ENCODE measurements around the gene C13orf46. TPM values are rescaled to one million over a fixed set of nuclear protein-coding genes. Genes with fewer than 3 reads are reported as not detected.

The C13orf46 gene
- total RNA-seq, 1 experiment from 2014 or later, result not detected

GRCh38 chr13:113997845-113998751 is 24.2 kb upstream of the C13orf46 start:
- Histone ChIP-seq H3K4me3 (ENCODE audit: low read depth, low read length) (no peak overlapping the region), H3K9me3 (no peaks in the 10 kb centered on the region), H3K4me1 (no peaks in the 10 kb centered on the region), H3K27me3 (replicated peaks; ENCODE audit: control insufficient read depth, insufficient read depth, low read length) (no peaks in the 10 kb centered on the region), H3K36me3 (ENCODE audit: control insufficient read depth, insufficient read depth, low read length) (no peaks in the 10 kb centered on the region)
- peaks cover 2% of the 10 kb centered on the region for H3K27me3 Mint-ChIP-seq (ENCODE audit: insufficient read depth, unreplicated experiment)
- DNase-seq, result no peak
- H3K36me3 Mint-ChIP-seq (ENCODE audit: insufficient read depth, unreplicated experiment), result no peaks in the 10 kb centered on the region
- ChIA-PET POLR2A (no interaction called here), CTCF (no interaction called here)
- no peaks in the 10 kb centered on the region for H3K4me1 Mint-ChIP-seq (ENCODE audit: low read depth, unreplicated experiment)
- intact Hi-C loops (cut with micrococcal nuclease; ENCODE audit: unreplicated experiment), result no loop called here
- no peak overlapping the region for H3K4me3 Mint-ChIP-seq (ENCODE audit: unreplicated experiment)
- TF ChIP-seq CTCF (IDR thresholded peaks at IDR 0.05; ENCODE audit: insufficient read depth in 1 of 2, low read depth in 1 of 2, low read length in 1 of 2, severe bottlenecking in 1 of 2, unreplicated experiment in 1 of 2), result no peak
- no TSS peak for BruUV-seq (replicated peaks)
- no peak overlapping the region for H3K27ac Mint-ChIP-seq (ENCODE audit: unreplicated experiment)
- H3K9me3 Mint-ChIP-seq (ENCODE audit: unreplicated experiment), result no peaks in the 10 kb centered on the region

GRCh38 chr13:113996912-113997745 is 23.3 kb upstream of the C13orf46 start:
- no TSS peak for BruUV-seq (replicated peaks)
- ChIA-PET CTCF (no interaction called here), POLR2A (no interaction called here)
- Mint-ChIP-seq H3K27ac (ENCODE audit: unreplicated experiment) (no peak overlapping the region), H3K9me3 (ENCODE audit: unreplicated experiment) (peaks cover 3% of the 10 kb centered on the region), H3K4me3 (ENCODE audit: unreplicated experiment) (no peak overlapping the region), H3K36me3 (ENCODE audit: insufficient read depth, unreplicated experiment) (no peaks in the 10 kb centered on the region), H3K27me3 (ENCODE audit: insufficient read depth, unreplicated experiment) (peaks cover 2% of the 10 kb centered on the region), H3K4me1 (ENCODE audit: low read depth, unreplicated experiment) (no peaks in the 10 kb centered on the region)
- Histone ChIP-seq H3K9me3 (no peaks in the 10 kb centered on the region), H3K4me1 (no peaks in the 10 kb centered on the region), H3K27me3 (replicated peaks; ENCODE audit: control insufficient read depth, insufficient read depth, low read length) (no peaks in the 10 kb centered on the region), H3K36me3 (ENCODE audit: control insufficient read depth, insufficient read depth, low read length) (no peaks in the 10 kb centered on the region), H3K4me3 (ENCODE audit: low read depth, low read length) (no peak overlapping the region)
- intact Hi-C loops (cut with micrococcal nuclease; ENCODE audit: unreplicated experiment), result no loop called here
- no peak for DNase-seq
- no peak for TF ChIP-seq CTCF (IDR thresholded peaks at IDR 0.05; ENCODE audit: insufficient read depth in 1 of 2, low read depth in 1 of 2, low read length in 1 of 2, severe bottlenecking in 1 of 2, unreplicated experiment in 1 of 2)

- no peaks in the 10 kb centered on the region for H3K4me1 Mint-ChIP-seq (ENCODE audit: low read depth, unreplicated experiment)
- peaks cover 2% of the 10 kb centered on the region for H3K27me3 Mint-ChIP-seq (ENCODE audit: insufficient read depth, unreplicated experiment)
- no TSS peak for BruUV-seq (replicated peaks)
- no peak for DNase-seq
- Histone ChIP-seq H3K4me3 (ENCODE audit: low read depth, low read length) (no peak overlapping the region), H3K27me3 (replicated peaks; ENCODE audit: control insufficient read depth, insufficient read depth, low read length) (no peaks in the 10 kb centered on the region), H3K36me3 (ENCODE audit: control insufficient read depth, insufficient read depth, low read length) (no peaks in the 10 kb centered on the region), H3K4me1 (no peaks in the 10 kb centered on the region), H3K9me3 (no peaks in the 10 kb centered on the region)
- peaks cover 9% of the 10 kb centered on the region for H3K9me3 Mint-ChIP-seq (ENCODE audit: unreplicated experiment)
- ChIA-PET CTCF (no interaction called here), POLR2A (no interaction called here)
- no peaks in the 10 kb centered on the region for H3K36me3 Mint-ChIP-seq (ENCODE audit: insufficient read depth, unreplicated experiment)
- no peak overlapping the region for H3K27ac Mint-ChIP-seq (ENCODE audit: unreplicated experiment)
- no peak overlapping the region for H3K4me3 Mint-ChIP-seq (ENCODE audit: unreplicated experiment)
- intact Hi-C loops (cut with micrococcal nuclease; ENCODE audit: unreplicated experiment), result no loop called here
- TF ChIP-seq CTCF (IDR thresholded peaks at IDR 0.05; ENCODE audit: insufficient read depth in 1 of 2, low read depth in 1 of 2, low read length in 1 of 2, severe bottlenecking in 1 of 2, unreplicated experiment in 1 of 2), result no peak
These were observed 22.4 kb upstream of the C13orf46 start for GRCh38 chr13:113996081-113996911.
